ENCODE results near the gene NUDT15. TPM values are rescaled to one million over a fixed set of nuclear protein-coding genes. Genes with fewer than 3 reads are reported as not detected.
"Not testable (repeated sequence)": the region's sequence is repeated elsewhere in the genome, so short reads cannot be mapped to it uniquely, and the experiment has no call there.

Gene NUDT15
- total RNA-seq, 5 donors from 2014 or later (not counting 1 experiment from before 2014, with no cell fraction given): 4.9 to 10.4 (median 5.6) TPM

- Histone ChIP-seq H3K27ac (ENCODE audit: low read length) (peak overlapping the region; percentile 66), H3K4me1 (ENCODE audit: control insufficient read depth in 1 of 2, extremely low read depth in 1 of 2, insufficient read depth in 2 of 2, low read length in 2 of 2) (peaks cover 13 to 15% of the 10 kb centered on the region in 2 experiments), H3K36me3 (ENCODE audit: control insufficient read depth in 2 of 2, extremely low read depth in 1 of 2, insufficient read depth in 1 of 2, low read length in 1 of 2) (peaks cover 0 to 3% of the 10 kb centered on the region in 2 donors), H3K9me3 (no peaks in the 10 kb centered on the region), H3K4me3 (ENCODE audit: control insufficient read depth in 1 of 2, extremely low read depth in 1 of 2, low read length in 1 of 2) (peak overlapping the region; percentile 97 to 99), H3K27me3 (replicated peaks in 1 of 2; ENCODE audit: control insufficient read depth in 2 of 2, extremely low read depth in 1 of 2, insufficient read depth in 2 of 2, low read length in 1 of 2) (no peaks in the 10 kb centered on the region)
- H3K36me3 Mint-ChIP-seq: peaks cover 7% of the 10 kb centered on the region
- peak overlapping the region; percentile 92 to 95 (median 94) for H3K4me3 Mint-ChIP-seq
- WGBS (ENCODE audit: insufficient coverage): 2% methylated on average over 25 of the region's 25 CpGs
- H3K4me1 Mint-ChIP-seq: peaks cover 41 to 49% (median 47%) of the 10 kb centered on the region in 3 donors
- H3K27me3 Mint-ChIP-seq: no peaks in the 10 kb centered on the region
- ATAC-seq (replicated peaks in 1 of 4): peak; percentile 44 to 57 (median 55)
- ChIA-PET POLR2A (interaction anchor here in 1 of 2 donors (0.6 kb wide), 1 partner anchor 1937 kb away, joined by 6 read pairs; no protein-coding TSS in a partner anchor), CTCF (interaction anchor here in 1 of 2 donors (3.5 kb wide), 1 partner anchor 37 kb away, joined by 14 read pairs; the partner anchor contains the start of gene NUDT15)
- DNase-seq: peak in 4 of 35 experiments; percentile 2 to 14 (median 4)
- H3K27ac Mint-ChIP-seq: peak overlapping the region; percentile 67 to 79
- no peaks in the 10 kb centered on the region for H3K9me3 Mint-ChIP-seq
These were observed 36.9 kb upstream of the NUDT15 start for GRCh38 chr13:48000559-48001113.

- CTCF ChIA-PET: interaction anchor here in 1 of 2 donors (3.5 kb wide), 1 partner anchor 36 kb away, joined by 14 read pairs; the partner anchor contains the start of gene NUDT15
- no peaks in the 10 kb centered on the region for H3K9me3 ChIP-seq
- no peaks in the 10 kb centered on the region for H3K27me3 ChIP-seq (replicated peaks in 1 of 2; ENCODE audit: control insufficient read depth in 2 of 2, extremely low read depth in 1 of 2, insufficient read depth in 2 of 2, low read length in 1 of 2)
- H3K27me3 Mint-ChIP-seq: no peaks in the 10 kb centered on the region
- H3K4me3 Mint-ChIP-seq: peak within 1 kb of the TSS; percentile 92 to 95 (median 94)
- peak within 1 kb of the TSS; percentile 67 to 89 for H3K27ac Mint-ChIP-seq
- H3K36me3 Mint-ChIP-seq: peaks cover 6% of the 10 kb centered on the region
- peak; percentile 77 to 93 (median 84) for DNase-seq
- H3K9me3 Mint-ChIP-seq: no peaks in the 10 kb centered on the region
- H3K36me3 ChIP-seq (ENCODE audit: control insufficient read depth in 2 of 2, extremely low read depth in 1 of 2, insufficient read depth in 1 of 2, low read length in 1 of 2): peaks cover 0 to 2% of the 10 kb centered on the region in 2 donors
- H3K4me1 Mint-ChIP-seq: peaks cover 41 to 49% (median 46%) of the 10 kb centered on the region in 3 donors
- H3K4me3 ChIP-seq (ENCODE audit: control insufficient read depth in 1 of 2, extremely low read depth in 1 of 2, low read length in 1 of 2): peak within 1 kb of the TSS; percentile 97 to 99
- POLR2A ChIA-PET: no interaction called here
- H3K27ac ChIP-seq (ENCODE audit: low read length): peak within 1 kb of the TSS; percentile 66
- peak; percentile 99 to 100 (median 99) for ATAC-seq (replicated peaks in 1 of 4)
- WGBS (ENCODE audit: insufficient coverage): 20% methylated on average over 50 of the region's 52 CpGs
- H3K4me1 ChIP-seq (ENCODE audit: control insufficient read depth in 1 of 2, extremely low read depth in 1 of 2, insufficient read depth in 2 of 2, low read length in 2 of 2): peaks cover 13 to 15% of the 10 kb centered on the region in 2 experiments
These were observed 36.2 kb upstream of the NUDT15 start, which contains the start of gene SUCLA2 for GRCh38 chr13:48001114-48001881. TSS of gene SUCLA2 (minus strand) at chr13:48001273. CDS start at chr13:48001269, 4 bp downstream.

GRCh38 chr13:48001999-48002398 is 35.5 kb upstream of the NUDT15 start:
- H3K36me3 Mint-ChIP-seq; H3K9me3 ChIP-seq; POLR2A ChIA-PET; H3K36me3 ChIP-seq (ENCODE audit: control insufficient read depth in 2 of 2, extremely low read depth in 1 of 2, insufficient read depth in 1 of 2, low read length in 1 of 2); H3K4me3 ChIP-seq (ENCODE audit: control insufficient read depth in 1 of 2, extremely low read depth in 1 of 2, low read length in 1 of 2); H3K27me3 Mint-ChIP-seq; DNase-seq; H3K27me3 ChIP-seq (replicated peaks in 1 of 2; ENCODE audit: control insufficient read depth in 2 of 2, extremely low read depth in 1 of 2, insufficient read depth in 2 of 2, low read length in 1 of 2); H3K27ac ChIP-seq (ENCODE audit: low read length); ATAC-seq (replicated peaks in 1 of 4); H3K9me3 Mint-ChIP-seq: not testable (repeated sequence)
- peak overlapping the region; percentile 92 to 95 (median 94) for H3K4me3 Mint-ChIP-seq
- H3K4me1 ChIP-seq (ENCODE audit: control insufficient read depth in 1 of 2, extremely low read depth in 1 of 2, insufficient read depth in 2 of 2, low read length in 2 of 2): peaks cover 13 to 15% of the 10 kb centered on the region in 2 experiments
- peaks cover 40 to 47% (median 42%) of the 10 kb centered on the region in 3 donors for H3K4me1 Mint-ChIP-seq
- WGBS (ENCODE audit: insufficient coverage): 100% methylated on average over 1 of the region's 5 CpGs
- H3K27ac Mint-ChIP-seq: peak overlapping the region; percentile 67 to 89
- CTCF ChIA-PET: interaction anchor here in 1 of 2 donors (3.5 kb wide), 1 partner anchor 36 kb away, joined by 14 read pairs; the partner anchor contains the start of gene NUDT15

GRCh38 chr13:48004201-48004600 is 33.3 kb upstream of the NUDT15 start:
- Mint-ChIP-seq H3K9me3 (no peaks in the 10 kb centered on the region), H3K4me3 (no peak overlapping the region), H3K4me1 (peaks cover 23 to 25% (median 23%) of the 10 kb centered on the region in 3 donors), H3K36me3 (peaks cover 12% of the 10 kb centered on the region), H3K27ac (no peak overlapping the region), H3K27me3 (no peaks in the 10 kb centered on the region)
- ATAC-seq (replicated peaks in 1 of 4) (no peak), DNase-seq (no peak)
- Histone ChIP-seq H3K9me3 (no peaks in the 10 kb centered on the region), H3K4me1 (ENCODE audit: control insufficient read depth in 1 of 2, extremely low read depth in 1 of 2, insufficient read depth in 2 of 2, low read length in 2 of 2) (peaks cover 9 to 15% of the 10 kb centered on the region in 2 experiments), H3K27ac (ENCODE audit: low read length) (no peak overlapping the region), H3K4me3 (ENCODE audit: control insufficient read depth in 1 of 2, extremely low read depth in 1 of 2, low read length in 1 of 2) (no peak overlapping the region), H3K36me3 (ENCODE audit: control insufficient read depth in 2 of 2, extremely low read depth in 1 of 2, insufficient read depth in 1 of 2, low read length in 1 of 2) (no peaks in the 10 kb centered on the region), H3K27me3 (replicated peaks in 1 of 2; ENCODE audit: control insufficient read depth in 2 of 2, extremely low read depth in 1 of 2, insufficient read depth in 2 of 2, low read length in 1 of 2) (no peaks in the 10 kb centered on the region)
- CTCF ChIA-PET: no interaction called here
- WGBS (ENCODE audit: insufficient coverage): no CpG with 5 or more reads among the region's 2 CpGs
- POLR2A ChIA-PET: no interaction called here

GRCh38 chr13:48006396-48006795 is 31.1 kb upstream of the NUDT15 start:
- Histone ChIP-seq H3K27ac (ENCODE audit: low read length) (no peak overlapping the region), H3K4me3 (ENCODE audit: control insufficient read depth in 1 of 2, extremely low read depth in 1 of 2, low read length in 1 of 2) (no peak overlapping the region), H3K9me3 (no peaks in the 10 kb centered on the region), H3K27me3 (replicated peaks in 1 of 2; ENCODE audit: control insufficient read depth in 2 of 2, extremely low read depth in 1 of 2, insufficient read depth in 2 of 2, low read length in 1 of 2) (no peaks in the 10 kb centered on the region), H3K36me3 (ENCODE audit: control insufficient read depth in 2 of 2, extremely low read depth in 1 of 2, insufficient read depth in 1 of 2, low read length in 1 of 2) (no peaks in the 10 kb centered on the region), H3K4me1 (ENCODE audit: control insufficient read depth in 1 of 2, extremely low read depth in 1 of 2, insufficient read depth in 2 of 2, low read length in 2 of 2) (peaks cover 0 to 4% of the 10 kb centered on the region in 2 experiments)
- Mint-ChIP-seq H3K27ac (no peak overlapping the region), H3K4me3 (no peak overlapping the region), H3K4me1 (peaks cover 6 to 7% (median 7%) of the 10 kb centered on the region in 3 donors), H3K36me3 (peaks cover 26% of the 10 kb centered on the region), H3K9me3 (no peaks in the 10 kb centered on the region), H3K27me3 (no peaks in the 10 kb centered on the region)
- no peak for DNase-seq
- ATAC-seq (replicated peaks in 1 of 4): no peak
- POLR2A ChIA-PET: interaction anchor here in 1 of 2 donors (0.8 kb wide), 1 partner anchor 10 kb away, joined by 3 read pairs; no protein-coding TSS in a partner anchor
- WGBS (ENCODE audit: insufficient coverage): no CpG with 5 or more reads among the region's 1 CpG
- CTCF ChIA-PET: interaction anchor here in 1 of 2 donors (0.6 kb wide), 1 partner anchor 1239 kb away, joined by 4 read pairs; no protein-coding TSS in a partner anchor

- Histone ChIP-seq H3K9me3 (no peaks in the 10 kb centered on the region), H3K27me3 (replicated peaks in 1 of 2; ENCODE audit: control insufficient read depth in 2 of 2, extremely low read depth in 1 of 2, insufficient read depth in 2 of 2, low read length in 1 of 2) (no peaks in the 10 kb centered on the region), H3K4me1 (ENCODE audit: control insufficient read depth in 1 of 2, extremely low read depth in 1 of 2, insufficient read depth in 2 of 2, low read length in 2 of 2) (no peaks in the 10 kb centered on the region), H3K27ac (ENCODE audit: low read length) (no peak overlapping the region), H3K4me3 (ENCODE audit: control insufficient read depth in 1 of 2, extremely low read depth in 1 of 2, low read length in 1 of 2) (no peak overlapping the region), H3K36me3 (ENCODE audit: control insufficient read depth in 2 of 2, extremely low read depth in 1 of 2, insufficient read depth in 1 of 2, low read length in 1 of 2) (peaks cover 0 to 4% of the 10 kb centered on the region in 2 donors)
- peaks cover 43% of the 10 kb centered on the region for H3K36me3 Mint-ChIP-seq
- ATAC-seq (replicated peaks in 1 of 4) (no peak), DNase-seq (no peak)
- H3K4me3 Mint-ChIP-seq: no peak overlapping the region
- CTCF ChIA-PET: no interaction called here
- H3K9me3 Mint-ChIP-seq: no peaks in the 10 kb centered on the region
- no peak overlapping the region for H3K27ac Mint-ChIP-seq
- POLR2A ChIA-PET: no interaction called here
- WGBS (ENCODE audit: insufficient coverage): 50% methylated on average over 1 of the region's 1 CpG
- no peaks in the 10 kb centered on the region for H3K27me3 Mint-ChIP-seq
- no peaks in the 10 kb centered on the region for H3K4me1 Mint-ChIP-seq
These were observed 28.2 kb upstream of the NUDT15 start for GRCh38 chr13:48009284-48009683.

Measured in T-cell (primary cell).